Thyroid gland (tissue), 4 donors: Measurements from ENCODE around the gene ZBP1.

Experiments used
- POLR2A ChIP-seq, 2 donors: fragments of 450-650 bp; IDR thresholded peaks; one replicate each; pipeline ENCODE4 v1.6.1; 2017; ENCODE audit warnings: antibody characterized with exemption in 2 of 2, mild to moderate bottlenecking in 2 of 2, moderate library complexity in 1 of 2
- TF ChIP-seq, protein P1 (sequence below), 6 experiments: fragments of 200-600 bp in 3 of 6; fragments of 450-650 bp in 3 of 6; sonication (generic) in 3 of 6; IDR thresholded peaks; one replicate each; pipeline ENCODE4 v1.5.1; 2016 to 2019; ENCODE audit warnings: antibody characterized with exemption in 6 of 6, mild to moderate bottlenecking in 2 of 6, inconsistent platforms in 1 of 6, moderate library complexity in 1 of 6

DNA sequence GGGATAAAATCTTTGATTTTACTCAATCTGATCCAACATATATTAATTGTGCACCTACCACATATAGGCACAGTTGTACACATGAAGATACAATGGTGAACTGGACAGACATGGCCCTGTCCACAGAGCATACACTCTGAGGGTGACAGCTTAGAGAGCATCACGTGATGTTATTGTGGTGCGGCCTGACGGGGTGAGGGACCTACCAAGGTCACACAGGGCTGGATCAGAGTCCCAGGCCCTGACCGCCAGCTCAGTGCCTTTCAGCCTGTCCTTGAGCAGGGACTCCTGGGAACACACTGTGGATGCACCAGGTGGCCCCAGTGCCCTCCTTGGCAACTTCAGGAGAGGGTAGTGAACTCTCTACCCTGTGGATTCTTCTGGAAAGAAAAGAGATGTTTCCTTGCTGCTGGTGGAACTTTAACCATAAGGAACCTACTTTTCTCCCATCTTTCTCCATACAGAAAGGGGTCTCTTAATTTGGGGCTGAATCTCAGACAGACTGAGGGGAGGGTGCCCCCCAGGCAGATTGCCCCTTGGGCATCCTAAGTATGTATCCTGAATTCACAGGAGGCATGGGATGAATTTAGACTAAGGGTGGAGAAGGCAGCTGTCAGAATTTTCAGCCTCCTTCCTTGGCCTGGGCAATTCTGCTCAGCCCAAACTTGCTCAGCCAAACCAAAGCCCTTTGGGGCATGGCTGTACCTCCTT lies 32.8 kb downstream of the ZBP1 start:
- TF ChIP-seq, protein P1, sequence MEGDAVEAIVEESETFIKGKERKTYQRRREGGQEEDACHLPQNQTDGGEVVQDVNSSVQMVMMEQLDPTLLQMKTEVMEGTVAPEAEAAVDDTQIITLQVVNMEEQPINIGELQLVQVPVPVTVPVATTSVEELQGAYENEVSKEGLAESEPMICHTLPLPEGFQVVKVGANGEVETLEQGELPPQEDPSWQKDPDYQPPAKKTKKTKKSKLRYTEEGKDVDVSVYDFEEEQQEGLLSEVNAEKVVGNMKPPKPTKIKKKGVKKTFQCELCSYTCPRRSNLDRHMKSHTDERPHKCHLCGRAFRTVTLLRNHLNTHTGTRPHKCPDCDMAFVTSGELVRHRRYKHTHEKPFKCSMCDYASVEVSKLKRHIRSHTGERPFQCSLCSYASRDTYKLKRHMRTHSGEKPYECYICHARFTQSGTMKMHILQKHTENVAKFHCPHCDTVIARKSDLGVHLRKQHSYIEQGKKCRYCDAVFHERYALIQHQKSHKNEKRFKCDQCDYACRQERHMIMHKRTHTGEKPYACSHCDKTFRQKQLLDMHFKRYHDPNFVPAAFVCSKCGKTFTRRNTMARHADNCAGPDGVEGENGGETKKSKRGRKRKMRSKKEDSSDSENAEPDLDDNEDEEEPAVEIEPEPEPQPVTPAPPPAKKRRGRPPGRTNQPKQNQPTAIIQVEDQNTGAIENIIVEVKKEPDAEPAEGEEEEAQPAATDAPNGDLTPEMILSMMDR (IDR thresholded peaks at IDR 0.05): no peak
- TF ChIP-seq POLR2A (IDR thresholded peaks at IDR 0.05): no peak
